H1 (cell line): ENCODE data around the gene DDX19B. TPM values are rescaled to one million over a fixed set of nuclear protein-coding genes. Genes with fewer than 3 reads are reported as not detected.

ENCODE experiments used
- CTCF ChIA-PET: fragments of 300-600 bp; sonication (Branson Sonifier 250); formaldehyde crosslinking; loops from one replicate; lab custom pipeline; 2021; ENCODE audit not compliant: partially characterized antibody; lab: Charles Lee
- POLR2A ChIA-PET: fragments of 300-600 bp; sonication (Branson Sonifier 250); formaldehyde crosslinking; loops from one replicate; lab custom pipeline; 2021; ENCODE audit warnings: inconsistent platforms; ENCODE audit not compliant: partially characterized antibody; lab: Charles Lee
- DNase-seq, 2 experiments: peaks; one replicate each; pipeline versions ENCODE4 v3.0.0 to v3.0.0-alpha.2; 2010 to 2022; ENCODE audit warnings: low spot score in 2 of 2, low read depth in 1 of 2, mixed read lengths in 1 of 2
- FAIRE-seq: peaks from 2 replicates; lab custom pipeline; 2011; peaks lifted over from hg19 to GRCh38; lab: Jason Lieb, UNC
- H2AFZ ChIP-seq: 2 replicates; pipeline ENCODE4 v1.8.1; 2012; ENCODE audit warnings: low read length, inconsistent platforms
- H2AK5ac ChIP-seq: 2 replicates; pipeline ENCODE4 v1.6.1; 2013; ENCODE audit warnings: low read depth, low read length
- H2BK120ac ChIP-seq: replicated peaks from 2 replicates; pipeline ENCODE3; 2013; ENCODE audit warnings: low read depth, low read length, inconsistent platforms
- H2BK12ac ChIP-seq: 2 replicates; pipeline ENCODE4 v1.6.1; 2013; ENCODE audit warnings: low read depth, low read length
- H2BK15ac ChIP-seq: 2 replicates; pipeline ENCODE4 v1.6.1; 2013; ENCODE audit warnings: low read length
- H2BK20ac ChIP-seq: 2 replicates; pipeline ENCODE4 v1.6.1; 2013; ENCODE audit warnings: low read length
- H2BK5ac ChIP-seq: 2 replicates; pipeline ENCODE4 v1.6.1; 2013; ENCODE audit warnings: low read depth, low read length
- H3K14ac ChIP-seq: 2 replicates; pipeline ENCODE4 v1.6.1; 2013; ENCODE audit warnings: inconsistent platforms; ENCODE audit not compliant: insufficient read length
- H3K18ac ChIP-seq: 2 replicates; pipeline ENCODE4 v1.6.1; 2013; ENCODE audit warnings: low read length; ENCODE audit errors: extremely low read depth
- H3K23ac ChIP-seq: 2 replicates; pipeline ENCODE4 v1.6.1; 2013; ENCODE audit warnings: inconsistent platforms; ENCODE audit not compliant: insufficient read length
- H3K23me2 ChIP-seq: 2 replicates; pipeline ENCODE4 v1.6.1; 2013; ENCODE audit warnings: low read depth, low read length
- H3K27ac ChIP-seq: 2 replicates; pipeline ENCODE4 v1.6.1; 2011; ENCODE audit warnings: low read depth, low read length, inconsistent platforms
- H3K27me3 ChIP-seq, 4 experiments: replicated peaks in 1 of 4; 1 replicate in 1 of 4; 2 replicates in 3 of 4; pipeline versions ENCODE4 v1.6.1 to v1.8.1; 2011 to 2013; ENCODE audit warnings: low read length in 3 of 4, mild to moderate bottlenecking in 3 of 4, inconsistent platforms in 2 of 4, mixed read lengths in 2 of 4, moderate library complexity in 1 of 4; ENCODE audit not compliant: control insufficient read depth in 3 of 4, insufficient read depth in 3 of 4; ENCODE audit errors: extremely low read depth in 1 of 4
- H3K36me3 ChIP-seq, 4 experiments: 2 replicates each; pipeline versions ENCODE4 v1.6.1 to v1.8.1; 2011 to 2013; ENCODE audit warnings: mild to moderate bottlenecking in 4 of 4, low read length in 3 of 4, moderate library complexity in 2 of 4, control low read depth in 1 of 4, inconsistent platforms in 1 of 4; ENCODE audit not compliant: insufficient read depth in 4 of 4, control insufficient read depth in 2 of 4
- H3K4ac ChIP-seq: replicated peaks from 2 replicates; pipeline ENCODE3; 2013; ENCODE audit warnings: low read length, low read depth, mixed read lengths, inconsistent platforms; ENCODE audit not compliant: insufficient read length
- H3K4me1 ChIP-seq, 4 experiments: replicated peaks in 1 of 4; 1 replicate in 1 of 4; 2 replicates in 3 of 4; pipeline versions ENCODE4 v1.6.1 to v1.8.1; 2011 to 2013; ENCODE audit warnings: low read length in 3 of 4, inconsistent platforms in 2 of 4, mixed read lengths in 1 of 4; ENCODE audit not compliant: insufficient read depth in 4 of 4, control insufficient read depth in 3 of 4
- H3K4me2 ChIP-seq, 2 experiments: 2 replicates each; pipeline versions ENCODE4 v1.6.1 to v1.8.1; 2011 to 2013; ENCODE audit warnings: low read depth in 2 of 2, low read length in 2 of 2, control low read depth in 1 of 2, inconsistent platforms in 1 of 2, mild to moderate bottlenecking in 1 of 2; ENCODE audit not compliant: insufficient read depth in 1 of 2
- H3K4me3 ChIP-seq, 4 experiments: fragments of 200-600, 300-600 bp in 1 of 4; sonication (generic), shearing (Covaris generic), sonication (Bioruptor Twin) in 1 of 4; 2 replicates each; pipeline versions ENCODE4 v1.5.1 to v1.8.1; 2011 to 2016; ENCODE audit warnings: low read length in 4 of 4, low read depth in 3 of 4, control low read depth in 2 of 4, inconsistent platforms in 2 of 4, mild to moderate bottlenecking in 2 of 4, mixed read lengths in 1 of 4, moderate library complexity in 1 of 4; ENCODE audit not compliant: insufficient read depth in 2 of 4; ENCODE audit errors: extremely low read depth in 1 of 4
- H3K56ac ChIP-seq: replicated peaks from 2 replicates; pipeline ENCODE3; 2013; ENCODE audit warnings: low read depth, mild to moderate bottlenecking, mixed read lengths, low read length, inconsistent platforms; ENCODE audit not compliant: insufficient read length
- H3K79me1 ChIP-seq: 2 replicates; pipeline ENCODE4 v1.6.1; 2013; ENCODE audit warnings: low read depth, low read length, control low read depth
- H3K79me2 ChIP-seq, 2 experiments: 2 replicates each; pipeline versions ENCODE4 v1.6.1 to v1.8.1; 2012 to 2013; ENCODE audit warnings: low read length in 2 of 2, mild to moderate bottlenecking in 2 of 2, inconsistent platforms in 1 of 2; ENCODE audit not compliant: insufficient read depth in 2 of 2, control insufficient read depth in 1 of 2
- H3K9ac ChIP-seq, 4 experiments: replicated peaks in 1 of 4; 1 replicate in 1 of 4; 2 replicates in 3 of 4; pipeline versions ENCODE4 v1.6.1 to v1.8.1; 2011 to 2013; ENCODE audit warnings: low read depth in 3 of 4, low read length in 3 of 4, control low read depth in 2 of 4, mild to moderate bottlenecking in 2 of 4, moderate library complexity in 2 of 4, inconsistent platforms in 1 of 4; ENCODE audit errors: extremely low read depth in 1 of 4
- H3K9me3 ChIP-seq, 2 experiments: 2 replicates each; pipeline versions ENCODE4 v1.6.1 to v1.8.1; 2012 to 2013; ENCODE audit warnings: mild to moderate bottlenecking in 2 of 2, moderate library complexity in 2 of 2, control low read depth in 1 of 2, inconsistent platforms in 1 of 2, low read depth in 1 of 2, low read length in 1 of 2, mixed read lengths in 1 of 2; ENCODE audit not compliant: insufficient read depth in 2 of 2
- H4K20me1 ChIP-seq, 2 experiments: replicated peaks in 1 of 2; 2 replicates each; pipeline versions ENCODE3 to v1.8.1; 2011 to 2013; ENCODE audit warnings: inconsistent platforms in 2 of 2, low read length in 2 of 2, mild to moderate bottlenecking in 1 of 2; ENCODE audit not compliant: insufficient read depth in 2 of 2, control insufficient read depth in 1 of 2
- H4K5ac ChIP-seq: 2 replicates; pipeline ENCODE4 v1.6.1; 2013; ENCODE audit warnings: low read length, low read depth, mixed read lengths, inconsistent platforms; ENCODE audit not compliant: insufficient read length
- H4K8ac ChIP-seq: 2 replicates; pipeline ENCODE4 v1.8.0; 2013; ENCODE audit warnings: mild to moderate bottlenecking, moderate library complexity, low read length, inconsistent platforms; ENCODE audit not compliant: insufficient read depth; ENCODE audit errors: extremely low read depth
- H4K91ac ChIP-seq: replicated peaks from 2 replicates; pipeline ENCODE3; 2013; ENCODE audit warnings: low read length, mixed read lengths, inconsistent platforms; ENCODE audit not compliant: insufficient read length
- ATF2 ChIP-seq: IDR thresholded peaks from 2 replicates; pipeline ENCODE4 v1.6.1; 2012; ENCODE audit warnings: low read length, inconsistent platforms
- BCL11A ChIP-seq, 2 experiments: IDR thresholded peaks; one replicate each; pipeline ENCODE4 v1.6.1; 2011; ENCODE audit warnings: low read depth in 2 of 2, low read length in 2 of 2, mild to moderate bottlenecking in 2 of 2
- BRCA1 ChIP-seq: IDR thresholded peaks from 2 replicates; pipeline ENCODE4 v1.6.1; 2012; ENCODE audit warnings: low read depth, low read length, improper control_type of control experiment
- CBX8 ChIP-seq: fragments of 300-800, 300-1000 bp; sonication (generic); IDR thresholded peaks from 2 replicates; pipeline ENCODE4 v1.7.1; 2016; ENCODE audit warnings: low read depth, low read length, borderline replicate concordance
- JUN ChIP-seq: IDR thresholded peaks from 2 replicates; pipeline ENCODE4 v1.6.1; 2011; ENCODE audit warnings: low read depth, mild to moderate bottlenecking, improper control_type of control experiment, low read length
- JUND ChIP-seq: IDR thresholded peaks from 2 replicates; pipeline ENCODE4 v1.6.1; 2011; ENCODE audit warnings: mild to moderate bottlenecking, improper control_type of control experiment, low read length
- PHF8 ChIP-seq: fragments of 200-600 bp; sonication (generic); conservative IDR thresholded peaks from 2 replicates; pipeline ENCODE4 v1.7.1; 2012; ENCODE audit warnings: low read depth, mild to moderate bottlenecking, inconsistent platforms, low read length, moderate library complexity
- RXRA ChIP-seq: IDR thresholded peaks from 2 replicates; pipeline ENCODE4 v1.6.1; 2011; ENCODE audit warnings: low read depth, mild to moderate bottlenecking, low read length, moderate library complexity; ENCODE audit not compliant: insufficient read depth
- SIN3A ChIP-seq, 2 experiments: IDR thresholded peaks in 1 of 2; conservative IDR thresholded peaks in 1 of 2; 2 replicates each; pipeline ENCODE4 v1.6.1; 2011 to 2012; ENCODE audit warnings: low read length in 2 of 2, improper control_type of control experiment in 1 of 2, low read depth in 1 of 2, mild to moderate bottlenecking in 1 of 2
- SIX5 ChIP-seq: IDR thresholded peaks from 2 replicates; pipeline ENCODE4 v1.6.1; 2011; ENCODE audit warnings: mild to moderate bottlenecking, low read depth, low read length
- SP2 ChIP-seq: IDR thresholded peaks from 2 replicates; pipeline ENCODE4 v1.6.1; 2012; ENCODE audit warnings: mild to moderate bottlenecking, low read length, inconsistent platforms
- SUZ12 ChIP-seq: fragments of 200-600 bp; sonication (generic); IDR thresholded peaks from 2 replicates; pipeline ENCODE4 v1.6.1; 2012; ENCODE audit warnings: mild to moderate bottlenecking, inconsistent platforms, low read length, moderate library complexity, mixed read lengths
- WGBS, 2 experiments: shearing (Covaris generic) in 1 of 2; methylation state at CpG; one replicate each; pipeline versions ENCODE4 v1.1.6 to v1.1.7; 2013 to 2015; ENCODE audit warnings: low lambda C conversion rate in 2 of 2, mixed read lengths in 2 of 2, inconsistent platforms in 1 of 2, low coverage in 1 of 2, missing lambda C conversion rate in 1 of 2; ENCODE audit not compliant: insufficient replicate concordance in 2 of 2, insufficient coverage in 1 of 2, insufficient read length in 1 of 2; ENCODE audit errors: extremely low coverage in 1 of 2, missing lambda C conversion rate in 1 of 2; 5-methylcytosine and 5-hydroxymethylcytosine counted together
- polyA plus RNA-seq, 7 experiments: library from polyadenylated mRNA; depleted of rRNA in 3 of 7; stranded (reverse) in 5 of 7; unstranded in 2 of 7; fragments of >200 nt in 5 of 7; fragments of 200-250 nt in 2 of 7; gene quantifications; 1 replicate in 5 of 7; 2 replicates in 1 of 7; 4 replicates in 1 of 7; pipeline versions ENCODE4 v1.2.1 to v1.2.3, GENCODE V29; 2011 to 2013; ENCODE audit warnings: missing spikeins in 2 of 7, mixed read lengths in 2 of 7
- total RNA-seq: library from RNA; stranded (reverse); fragmentation: NEBNext Ultra II Directional; extraction: Animal tissue kit (Norgen Biotek cat#: 25700); gene quantifications from 2 replicates; pipeline ENCODE4 v1.2.1, GENCODE V29; 2021

Gene DDX19B
- total and polyA plus RNA-seq, 2 of the 8 experiments (the other 6 are each of a cell fraction or from before 2014, with no cell fraction given) = 40.5 to 42.7 TPM

GRCh38 chr16:70370924-70371323, 71.9 kb downstream of the DDX19B start:
- no peak for FAIRE-seq
- H3K79me2 ChIP-seq = no peaks in the 10 kb centered on the region
- TF ChIP-seq SP2 (no peak), BRCA1 (no peak), ATF2 (no peak), JUN (no peak), SIX5 (no peak), JUND (no peak), SIN3A (conservative IDR thresholded peaks at IDR 0.05 in 1 of 2, IDR thresholded peaks at IDR 0.05 in 1 of 2; ENCODE audit: low read depth in 1 of 2, low read length in 2 of 2) (no peak), CBX8 (no peak), BCL11A (IDR thresholded peaks at IDR 0.05; ENCODE audit: low read depth in 2 of 2, low read length in 2 of 2) (no peak), PHF8 (no peak), RXRA (no peak), SUZ12 (no peak)

More at GRCh38 chr16:70370924-70371323, 71.9 kb downstream of the DDX19B start:
- CTCF ChIA-PET = interaction anchor here (1.2 to 1.3 kb wide), 3 partner anchors 24 to 145 kb away, joined by 4 to 8 read pairs (median 7); no protein-coding TSS in a partner anchor
- Histone ChIP-seq H3K14ac (no peak overlapping the region), H3K4me2 (no peak overlapping the region), H3K18ac (no peak overlapping the region), H4K91ac (no peak overlapping the region), H3K23ac (no peak overlapping the region), H3K9ac (no peak overlapping the region), H2AK5ac (no peak overlapping the region), H4K5ac (no peak overlapping the region), H3K4me3 (no peak overlapping the region), H3K36me3 (peaks cover 3 to 35% (median 23%) of the 10 kb centered on the region in 4 experiments), H3K27me3 (no peaks in the 10 kb centered on the region), H2BK120ac (no peak overlapping the region), H2AFZ (no peak overlapping the region), H3K23me2 (no peaks in the 10 kb centered on the region), H3K79me1 (no peaks in the 10 kb centered on the region), H4K20me1 (peaks cover 0 to 1% of the 10 kb centered on the region in 2 experiments), H2BK5ac (no peak overlapping the region), H2BK15ac (no peak overlapping the region), H2BK12ac (no peak overlapping the region), H4K8ac (no peak overlapping the region), H3K4ac (no peak overlapping the region), H2BK20ac (no peak overlapping the region), H3K56ac (no peak overlapping the region), H3K9me3 (no peaks in the 10 kb centered on the region), H3K27ac (no peak overlapping the region), H3K4me1 (no peaks in the 10 kb centered on the region)
- POLR2A ChIA-PET = interaction anchor here (1.4 kb wide), 1 partner anchor 10 kb away, joined by 6 read pairs; no protein-coding TSS in a partner anchor
- 96% methylated on average over 10 of the region's 10 CpGs; no CpG with 5 or more reads in 1 of the 2 experiments for WGBS, 2 experiments
- DNase-seq = no peak
